Measurements from ENCODE around the gene WDR74.

DNA sequence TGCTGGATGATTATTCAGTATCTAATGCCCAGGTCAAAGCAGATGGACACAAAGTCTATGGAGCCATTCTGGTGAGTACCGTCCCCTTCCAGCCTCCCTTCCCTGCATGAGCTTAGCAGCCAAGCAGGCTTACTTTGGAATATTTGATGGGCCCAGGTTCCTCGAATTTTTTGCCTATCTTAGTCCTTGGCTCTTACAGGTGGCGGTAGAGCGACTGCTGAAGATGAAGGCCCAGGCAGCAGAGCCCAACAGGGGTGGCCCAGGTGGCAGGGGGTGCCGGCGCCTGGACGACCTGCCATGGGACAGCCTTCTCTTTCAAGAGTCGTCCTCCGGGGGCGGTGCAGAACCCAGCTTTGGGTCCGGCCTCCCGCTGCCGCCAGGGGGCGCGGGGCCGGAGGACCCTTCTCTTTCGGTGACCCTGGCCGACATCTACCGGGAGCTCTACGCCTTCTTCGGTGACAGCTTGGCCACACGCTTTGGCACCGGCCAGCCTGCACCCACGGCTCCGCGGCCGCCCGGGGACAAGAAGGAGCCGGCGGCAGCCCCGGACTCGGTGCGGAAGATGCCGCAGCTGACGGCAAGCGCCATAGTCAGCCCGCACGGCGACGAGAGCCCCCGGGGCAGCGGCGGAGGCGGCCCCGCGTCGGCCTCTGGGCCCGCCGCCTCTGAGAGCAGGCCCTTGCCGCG lies 52.9 kb downstream of the WDR74 start:
- TF ChIP-seq YY1 (IDR thresholded peaks at IDR 0.05; ENCODE audit: insufficient read depth, insufficient read length) (no peak), ZNF274 (IDR thresholded peaks at IDR 0.05; ENCODE audit: low read depth, low read length) (no peak), SUZ12 (IDR thresholded peaks at IDR 0.05; ENCODE audit: extremely low read depth, insufficient read depth, insufficient read length) (no peak)
